Epithelial cell of prostate (primary cell): ENCODE results near the gene RADIL.

Experiments
- DNase-seq: peaks from one replicate; pipeline ENCODE4 v3.0.0-alpha.2; 2011; ENCODE audit warnings: low read depth, low spot score
- H3K27ac ChIP-seq: fragments of 450-650 bp; 2 replicates; pipeline ENCODE4 v1.5.1; 2017; ENCODE audit warnings: mild to moderate bottlenecking

The RADIL gene

DNA sequence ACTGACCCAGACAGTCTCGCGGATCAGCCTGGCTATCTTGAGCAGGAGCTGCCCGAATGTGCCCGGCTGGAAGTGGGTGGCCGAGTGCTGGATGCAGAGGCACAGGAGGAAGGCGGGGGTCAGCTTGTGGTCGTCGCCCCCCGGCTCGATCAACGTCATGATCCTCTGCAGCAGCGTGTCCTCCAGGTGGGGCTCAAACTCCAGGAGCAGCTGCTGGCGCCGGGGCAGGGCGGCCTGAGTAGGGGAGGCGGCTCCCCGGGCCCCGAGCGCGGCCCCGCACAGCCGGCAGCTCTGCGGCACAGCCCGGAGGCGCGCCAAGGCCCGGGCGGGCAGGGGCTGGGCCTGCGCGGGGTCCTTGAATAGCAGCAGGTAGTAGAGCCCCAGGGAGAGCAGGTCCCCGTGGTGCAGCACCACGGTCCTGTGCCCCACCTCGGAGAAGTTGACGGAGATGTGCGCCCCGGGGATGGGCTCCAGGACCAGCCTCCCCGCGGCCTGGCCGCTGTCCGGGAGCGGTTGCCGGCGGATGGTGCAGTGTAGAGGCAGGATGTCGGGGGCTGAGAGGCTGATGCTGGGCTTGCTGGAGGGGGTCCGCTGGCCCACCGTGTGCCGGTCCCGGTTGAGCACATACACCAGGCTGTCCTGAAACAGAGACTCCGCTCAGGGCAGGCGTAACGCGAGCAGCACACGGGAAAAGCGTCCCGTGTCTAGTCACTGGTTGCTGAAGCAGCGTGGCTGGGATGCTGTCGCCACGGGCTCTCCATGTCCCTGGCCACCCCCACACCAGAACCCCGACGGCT, 48.7 kb downstream of the RADIL start:
- no peak for DNase-seq
- H3K27ac ChIP-seq: no peak overlapping the region

DNA sequence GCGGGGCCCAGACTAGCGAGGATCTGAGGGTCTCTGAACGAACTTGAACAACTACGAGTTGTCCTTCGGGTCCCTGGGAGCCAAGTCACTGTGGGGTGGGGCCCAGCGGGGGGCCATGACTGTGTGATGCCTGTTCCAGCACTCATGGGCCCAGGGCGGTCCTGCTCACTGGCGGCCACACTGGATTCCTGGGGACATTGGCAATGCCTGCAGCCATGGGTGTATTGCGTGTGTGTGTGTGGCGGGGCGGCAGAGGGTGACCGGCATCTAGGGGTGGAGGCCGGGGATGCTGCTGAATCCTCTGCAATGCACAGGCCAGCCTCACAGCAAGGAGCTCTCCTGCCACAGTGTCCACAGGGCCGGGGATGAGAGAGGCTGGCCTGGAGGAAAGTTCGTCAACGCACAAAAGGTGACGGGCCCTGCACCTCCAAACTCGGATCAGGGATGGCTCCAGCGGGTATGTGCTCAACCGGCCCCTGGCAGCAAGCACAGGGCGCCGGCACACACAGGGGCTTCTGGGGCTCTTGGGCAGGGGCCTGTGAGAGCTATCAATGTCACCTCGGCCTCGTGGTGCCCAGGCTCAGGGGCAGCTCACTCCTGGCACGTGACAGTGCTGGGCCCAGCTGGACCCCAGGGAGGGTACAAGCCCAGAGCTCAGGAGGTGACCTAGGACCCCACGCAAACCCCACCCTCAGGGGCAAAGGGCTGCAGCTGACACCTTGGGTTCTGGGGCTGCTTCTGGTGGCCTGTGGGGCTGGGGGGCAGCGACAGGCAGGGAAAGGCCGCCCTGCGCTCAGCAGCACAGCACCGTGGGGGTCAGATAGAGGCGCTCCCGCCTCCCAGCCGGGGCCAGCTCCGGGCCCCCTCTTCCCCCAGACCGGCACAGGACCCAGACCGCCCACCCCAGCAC, 49.6 kb downstream of the RADIL start:
- DNase-seq: no peak
- no peak overlapping the region for H3K27ac ChIP-seq

DNA sequence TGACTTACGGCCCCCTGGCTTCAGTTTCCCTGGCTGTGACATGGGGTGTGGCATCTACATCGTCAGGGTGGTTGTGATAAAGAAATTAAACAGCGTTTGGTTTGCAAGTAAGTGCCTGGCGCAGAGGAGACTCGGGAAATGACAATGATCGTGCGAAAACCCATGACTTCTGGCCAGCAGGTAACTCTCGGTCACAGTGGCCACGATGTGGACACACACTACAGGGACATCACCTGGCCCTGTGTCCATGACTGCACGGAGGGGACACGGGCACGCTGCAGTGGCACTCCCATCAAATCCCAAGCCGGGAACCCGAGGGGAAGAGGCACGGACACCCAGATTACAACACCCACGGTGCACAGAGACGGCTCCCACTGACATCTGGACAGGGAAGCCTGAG, 50.3 kb downstream of the RADIL start:
- H3K27ac ChIP-seq: no peak overlapping the region
- no peak for DNase-seq

DNA sequence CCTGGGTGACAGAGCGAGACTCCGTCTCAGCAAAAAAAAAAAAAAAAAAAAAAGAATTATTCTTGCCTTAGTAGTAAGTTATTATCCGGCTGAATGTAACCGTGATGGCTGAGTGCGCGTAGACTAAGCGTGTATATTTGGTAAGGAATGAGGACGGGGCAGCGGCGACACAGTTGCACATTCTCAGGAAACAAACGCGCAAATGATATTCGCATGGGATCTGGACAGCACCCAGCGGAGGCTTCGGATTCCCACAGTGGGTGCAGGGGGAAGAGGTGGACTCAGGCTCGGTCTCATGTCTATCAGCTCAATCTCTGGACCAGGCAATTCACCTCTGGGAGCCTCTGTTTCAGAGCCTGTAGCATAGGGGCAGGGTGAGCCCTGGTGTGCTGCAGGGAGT, 50.8 kb downstream of the RADIL start:
- no peak for DNase-seq
- H3K27ac ChIP-seq: no peak overlapping the region

DNA sequence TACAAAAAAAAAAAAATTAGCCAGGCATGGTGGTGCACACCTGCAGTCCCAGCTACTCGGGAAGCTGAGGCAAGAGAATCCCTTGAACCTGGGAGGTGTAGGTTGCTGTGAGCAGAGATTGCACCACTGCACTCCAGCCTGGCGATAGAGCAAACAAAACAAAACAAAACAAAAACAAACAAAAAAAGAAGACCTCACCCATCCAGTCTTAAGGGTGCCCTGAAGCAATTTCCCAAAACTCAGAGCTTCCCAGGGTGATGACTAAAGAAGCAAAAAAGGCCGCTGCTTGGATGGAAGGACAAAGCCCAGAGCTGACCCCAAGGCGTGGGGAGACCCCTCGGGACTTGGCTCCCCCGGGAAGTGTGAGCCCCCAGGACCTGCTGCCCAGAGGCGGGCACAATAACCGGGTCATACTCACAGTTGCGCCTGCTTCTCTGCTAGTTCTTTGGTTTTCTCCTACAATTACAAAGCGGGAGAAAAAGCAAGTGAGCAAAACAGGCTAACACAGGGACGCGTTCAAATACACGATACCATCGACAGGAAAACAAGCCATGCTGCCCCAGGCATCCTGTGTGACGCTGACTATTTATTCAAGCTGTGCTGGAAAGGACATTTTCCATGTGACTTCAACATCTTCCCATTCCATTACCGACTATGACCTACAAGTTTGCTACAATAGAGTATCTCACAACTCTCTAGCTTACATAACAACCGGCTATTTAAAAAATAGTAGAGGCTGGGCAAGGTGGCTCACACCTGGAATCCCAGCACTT, 51.6 kb downstream of the RADIL start:
- no peak overlapping the region for H3K27ac ChIP-seq
- DNase-seq: no peak

DNA sequence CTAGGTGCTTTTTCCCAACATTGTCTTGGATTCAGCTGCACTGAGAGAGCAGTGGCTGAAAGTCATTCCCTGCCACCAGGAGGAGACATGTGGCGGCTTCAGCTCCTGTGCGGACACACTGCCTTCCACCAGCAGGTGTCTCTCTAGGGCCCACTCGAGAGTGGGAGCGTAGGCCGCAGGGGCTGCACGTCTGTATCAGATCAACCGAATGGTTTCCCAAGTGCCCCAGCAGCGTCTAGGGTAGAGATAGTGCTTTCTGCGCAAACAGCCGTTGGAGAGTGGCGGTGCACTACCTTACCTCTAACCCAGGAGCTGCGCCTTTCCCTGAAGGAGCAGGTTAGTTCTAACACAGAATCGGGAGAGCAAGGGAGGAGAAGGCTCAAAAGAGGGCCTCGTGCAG, 53.3 kb downstream of the RADIL start:
- DNase-seq: no peak
- no peak overlapping the region for H3K27ac ChIP-seq

DNA sequence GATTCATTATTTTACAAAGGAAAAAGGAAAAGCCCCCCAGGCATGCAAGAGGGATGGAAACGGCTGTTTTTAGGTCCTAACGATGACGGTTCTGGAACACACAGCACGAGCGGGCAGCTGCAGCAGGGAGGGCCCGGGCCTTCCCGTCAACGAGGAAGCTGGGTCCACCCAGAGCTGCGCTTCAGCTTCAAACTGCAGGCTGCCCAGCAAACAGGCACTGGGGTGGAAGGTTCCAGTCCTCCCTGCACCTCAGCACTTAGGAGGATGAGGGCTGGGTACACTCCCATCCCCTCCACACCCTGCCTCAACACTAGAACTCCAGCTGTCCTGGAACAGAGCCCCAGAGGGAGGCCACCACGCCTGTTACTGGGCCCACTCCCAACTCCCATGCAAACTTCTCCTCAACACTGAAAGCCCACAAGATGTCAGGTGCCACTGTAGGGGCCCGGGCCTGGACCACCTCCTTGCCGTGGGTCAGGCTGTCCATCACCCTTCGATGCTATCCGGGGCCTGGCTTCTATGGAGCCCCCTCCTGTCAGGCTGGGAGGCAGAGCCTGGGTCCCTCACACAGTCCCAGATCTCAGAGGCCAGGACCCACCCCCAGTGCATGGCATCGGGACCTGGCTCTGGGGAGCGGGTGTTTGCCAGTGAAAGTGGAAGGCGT, 54.7 kb downstream of the RADIL start:
- H3K27ac ChIP-seq: no peak overlapping the region
- DNase-seq: no peak

DNA sequence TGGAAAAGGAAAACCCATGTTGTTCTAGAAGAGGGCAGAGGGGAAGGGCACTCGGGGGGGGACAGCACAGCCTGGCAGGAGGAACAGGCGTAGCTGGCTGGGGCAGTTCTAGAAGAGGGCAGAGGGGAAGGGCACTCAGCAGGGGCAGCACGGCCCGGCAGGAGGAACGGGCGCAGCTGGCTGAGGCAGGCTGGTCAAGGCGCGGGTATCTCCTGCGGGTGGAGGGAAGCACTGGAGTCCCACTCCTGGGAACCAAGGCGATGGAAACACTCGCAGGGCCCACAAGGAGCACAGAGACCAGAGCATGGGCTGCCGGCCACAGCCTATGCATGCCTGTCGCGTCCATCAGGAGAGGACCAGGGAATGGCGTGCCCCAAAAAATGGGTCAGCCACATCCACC, 58.4 kb downstream of the RADIL start:
- DNase-seq: no peak
- no peak overlapping the region for H3K27ac ChIP-seq

DNA sequence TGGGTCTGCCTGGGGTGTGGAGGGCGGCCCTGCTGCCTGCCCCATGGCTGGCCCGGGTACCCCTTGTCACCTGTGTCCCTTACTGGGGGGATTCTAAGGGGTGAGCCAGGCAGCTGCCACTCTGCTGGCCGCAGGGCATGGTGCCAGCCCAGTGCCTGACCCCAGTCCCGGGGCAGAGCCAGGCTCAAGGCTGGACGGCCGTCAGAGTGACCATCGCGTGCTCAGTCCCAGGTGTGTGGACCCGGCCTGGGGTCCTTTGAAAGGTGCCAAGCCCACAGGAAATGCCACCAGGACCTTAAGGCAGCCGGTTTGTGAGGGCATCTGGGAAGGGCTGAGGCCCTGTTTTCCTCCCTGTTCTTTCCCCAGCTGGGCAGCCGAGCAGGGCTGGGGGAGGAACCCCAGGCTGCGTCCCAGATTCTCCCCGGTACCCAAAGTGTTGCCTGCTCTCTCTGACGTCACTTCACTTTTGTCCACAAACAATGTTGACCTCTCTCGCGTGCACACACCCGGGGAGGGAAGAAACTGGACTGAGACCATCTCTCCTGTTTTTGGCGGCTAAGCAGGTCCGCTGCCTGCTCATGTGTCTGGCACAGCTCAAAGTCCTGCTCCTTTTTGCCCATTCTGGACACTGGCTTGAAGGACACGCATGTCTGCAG, 59.3 kb downstream of the RADIL start:
- DNase-seq: no peak
- H3K27ac ChIP-seq: no peak overlapping the region

DNA sequence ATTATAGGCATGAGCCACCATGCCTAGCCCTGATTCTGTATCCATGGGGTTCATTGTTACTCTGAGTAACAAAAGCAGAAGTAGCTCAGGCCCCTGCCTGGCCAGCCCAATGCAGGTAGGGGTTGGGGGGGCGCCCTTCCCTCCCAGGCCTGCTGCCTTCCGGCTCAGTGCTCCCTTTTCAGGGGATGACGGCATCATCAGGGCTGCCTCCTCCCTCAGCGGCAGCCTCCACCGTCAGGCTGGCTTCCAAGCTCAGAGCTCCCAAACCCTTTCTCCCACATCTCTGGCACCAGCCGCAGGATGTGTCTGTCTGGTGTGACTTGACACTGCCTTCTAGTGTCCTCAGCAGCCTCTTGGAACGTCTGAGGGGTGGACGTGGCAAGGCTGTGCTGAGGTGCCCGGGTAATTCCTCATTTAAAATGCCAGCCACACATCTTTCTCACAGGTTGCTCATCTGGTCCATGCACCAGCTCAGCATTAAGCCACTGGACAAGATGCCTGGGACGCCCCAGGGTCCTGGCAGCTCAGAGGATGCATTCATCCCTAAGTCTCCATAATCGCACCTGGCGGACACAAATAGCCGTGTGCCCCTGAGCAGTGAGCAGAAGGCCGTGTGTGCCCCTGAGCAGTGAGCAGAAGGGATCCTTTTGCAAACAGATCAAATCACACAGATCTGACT, 59.9 kb downstream of the RADIL start:
- H3K27ac ChIP-seq: no peak overlapping the region
- DNase-seq: no peak

DNA sequence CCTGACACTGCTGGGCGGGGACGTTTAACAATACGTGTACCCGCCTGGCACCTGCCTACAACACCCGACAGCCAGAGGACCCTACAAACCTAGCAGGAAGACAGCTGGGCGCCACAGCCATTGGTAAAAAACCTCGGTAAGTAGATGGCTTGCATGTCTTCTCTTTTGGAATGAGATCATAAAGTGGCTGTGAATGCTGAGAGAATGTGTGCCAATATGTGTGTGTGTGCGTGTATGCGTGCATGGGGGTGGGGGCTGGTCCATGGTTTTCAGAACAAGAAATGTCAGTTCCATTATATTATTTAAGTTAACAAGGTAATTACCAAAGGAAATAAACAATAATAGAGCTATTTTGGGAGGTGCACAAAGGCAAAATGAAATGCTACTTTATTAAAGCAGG, 60.8 kb downstream of the RADIL start:
- H3K27ac ChIP-seq: no peak overlapping the region
- no peak for DNase-seq

DNA sequence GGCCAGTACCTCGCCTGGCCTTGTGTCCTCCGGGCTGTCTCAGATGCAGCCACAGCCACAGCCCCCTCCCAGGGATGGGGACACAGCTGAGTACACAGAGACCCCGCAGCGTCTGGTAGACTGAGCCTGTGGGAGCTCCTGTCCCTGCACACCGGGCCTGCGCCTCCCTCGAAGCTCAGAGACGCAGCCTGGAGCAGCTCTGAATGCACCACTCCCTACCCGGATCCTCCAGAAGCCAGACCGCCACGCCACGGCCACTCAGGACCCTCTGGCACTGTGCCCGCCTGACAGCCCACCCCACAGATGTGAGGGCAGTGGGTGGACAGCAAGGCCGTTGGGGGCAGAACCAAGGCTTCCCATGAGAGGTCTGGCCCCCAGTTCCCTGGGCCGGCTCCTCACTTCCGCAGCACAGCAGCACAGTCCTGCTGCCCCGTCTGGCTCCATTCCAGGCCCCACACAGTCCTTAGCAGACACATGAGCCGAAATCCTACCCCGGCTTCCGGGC, 62.5 kb downstream of the RADIL start:
- no peak overlapping the region for H3K27ac ChIP-seq
- DNase-seq: no peak

DNA sequence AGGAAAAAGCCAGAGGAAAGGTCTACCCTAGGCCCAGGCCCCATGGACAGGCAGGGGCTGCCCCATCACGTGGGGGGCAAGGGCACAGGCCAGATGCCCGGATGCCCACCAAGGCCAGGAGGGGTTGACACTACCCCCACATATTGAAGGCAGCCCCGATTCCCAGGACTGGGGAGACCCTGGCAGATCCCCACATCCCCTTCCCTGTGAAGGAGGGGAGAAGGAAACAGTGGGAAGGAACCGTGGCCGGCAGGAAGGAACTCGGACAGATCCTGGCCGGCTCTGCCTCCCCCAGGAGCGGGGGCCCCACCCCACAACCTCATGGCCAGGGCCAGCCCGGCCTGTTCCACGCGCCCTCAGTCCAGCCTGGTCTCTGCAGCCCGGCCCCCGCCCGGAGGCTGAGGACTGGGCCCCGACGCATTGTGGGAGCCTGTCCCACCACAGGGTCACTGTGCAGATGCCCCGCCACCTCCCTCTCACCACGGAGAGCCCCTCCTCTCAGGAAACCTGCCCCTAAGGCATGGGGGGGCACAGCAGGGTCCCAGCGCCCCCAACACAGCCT, 63.0 kb downstream of the RADIL start:
- H3K27ac ChIP-seq: no peak overlapping the region
- no peak for DNase-seq

DNA sequence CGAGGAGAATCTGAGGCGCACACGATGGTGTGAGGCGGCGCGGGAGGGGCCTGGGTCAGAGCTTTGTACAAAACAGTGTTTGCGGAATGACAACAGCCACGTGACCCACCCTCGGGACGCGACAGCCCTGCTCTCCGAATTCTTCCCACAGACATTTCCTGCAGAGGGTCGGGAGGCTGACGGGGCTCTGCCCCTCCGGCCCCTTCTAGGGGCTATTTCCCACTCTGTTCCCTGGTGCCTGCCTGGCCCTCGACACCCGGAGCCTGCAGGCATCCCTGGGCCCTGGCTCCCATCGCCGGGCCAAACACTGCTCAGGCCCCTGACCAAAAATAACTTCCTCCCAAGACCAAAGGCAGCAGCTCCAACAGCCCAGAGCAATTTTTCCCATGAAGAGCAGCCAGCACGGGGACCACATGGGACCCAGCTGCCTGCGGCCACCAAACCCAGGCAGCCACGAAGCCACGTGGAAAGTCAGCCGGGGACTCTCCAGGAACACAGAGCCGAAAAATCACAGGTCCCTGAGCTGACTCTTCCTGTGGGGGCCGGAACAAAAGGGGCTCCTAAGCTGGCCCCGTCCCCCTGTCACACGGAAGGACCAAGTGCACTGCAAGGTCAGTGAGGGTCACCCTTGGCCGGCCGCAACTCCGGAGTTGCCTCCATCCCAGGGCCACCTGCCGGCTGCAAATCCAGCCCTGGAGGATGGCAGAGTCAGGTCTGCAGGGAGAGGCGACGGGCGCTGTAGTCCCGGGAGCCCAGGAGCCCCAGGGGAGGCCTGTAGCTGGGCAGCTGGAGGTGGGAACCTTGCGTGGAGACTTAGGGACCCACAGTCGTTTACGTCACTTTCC, 63.7 kb downstream of the RADIL start:
- H3K27ac ChIP-seq: no peak overlapping the region
- DNase-seq: no peak

DNA sequence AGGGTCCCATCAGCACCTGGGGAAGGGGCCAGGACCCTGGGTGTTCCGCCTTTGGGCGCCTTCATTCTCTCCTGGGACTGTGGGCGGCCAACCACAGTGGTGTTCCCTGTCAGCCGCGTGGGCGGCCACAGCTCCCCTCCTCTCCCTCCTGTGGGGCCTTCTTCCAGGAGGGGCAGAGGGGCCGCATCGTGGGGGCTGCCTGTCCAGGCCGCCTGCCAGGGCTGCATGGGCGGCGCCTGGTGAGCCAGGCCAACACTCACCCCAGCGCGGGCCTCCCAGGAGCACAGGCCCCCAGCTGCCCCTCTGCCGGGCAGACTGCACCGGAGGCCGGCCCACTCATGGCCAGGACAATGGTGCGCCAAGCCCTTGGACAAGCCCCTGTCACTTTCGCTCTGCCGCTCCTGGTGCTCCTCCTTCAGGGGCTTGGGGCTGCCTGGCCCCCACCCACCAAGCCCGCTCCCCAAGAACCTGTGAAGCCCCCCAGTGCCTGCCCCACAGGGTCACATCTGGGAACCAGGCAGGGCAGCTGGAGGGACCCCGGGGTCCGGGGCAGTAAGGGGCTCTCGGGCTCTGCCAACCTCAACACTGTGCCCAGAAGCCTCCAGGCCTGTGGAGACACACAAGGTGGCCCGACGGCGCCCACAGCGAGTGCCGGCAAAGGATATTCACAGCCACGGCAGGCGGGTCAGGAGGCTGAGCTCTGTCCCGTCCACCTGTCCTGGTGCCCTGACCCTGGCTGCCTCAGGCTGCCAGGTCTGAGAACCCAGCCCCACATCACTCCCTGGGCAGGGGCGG, 65.3 kb downstream of the RADIL start:
- no peak for DNase-seq
- no peak overlapping the region for H3K27ac ChIP-seq

DNA sequence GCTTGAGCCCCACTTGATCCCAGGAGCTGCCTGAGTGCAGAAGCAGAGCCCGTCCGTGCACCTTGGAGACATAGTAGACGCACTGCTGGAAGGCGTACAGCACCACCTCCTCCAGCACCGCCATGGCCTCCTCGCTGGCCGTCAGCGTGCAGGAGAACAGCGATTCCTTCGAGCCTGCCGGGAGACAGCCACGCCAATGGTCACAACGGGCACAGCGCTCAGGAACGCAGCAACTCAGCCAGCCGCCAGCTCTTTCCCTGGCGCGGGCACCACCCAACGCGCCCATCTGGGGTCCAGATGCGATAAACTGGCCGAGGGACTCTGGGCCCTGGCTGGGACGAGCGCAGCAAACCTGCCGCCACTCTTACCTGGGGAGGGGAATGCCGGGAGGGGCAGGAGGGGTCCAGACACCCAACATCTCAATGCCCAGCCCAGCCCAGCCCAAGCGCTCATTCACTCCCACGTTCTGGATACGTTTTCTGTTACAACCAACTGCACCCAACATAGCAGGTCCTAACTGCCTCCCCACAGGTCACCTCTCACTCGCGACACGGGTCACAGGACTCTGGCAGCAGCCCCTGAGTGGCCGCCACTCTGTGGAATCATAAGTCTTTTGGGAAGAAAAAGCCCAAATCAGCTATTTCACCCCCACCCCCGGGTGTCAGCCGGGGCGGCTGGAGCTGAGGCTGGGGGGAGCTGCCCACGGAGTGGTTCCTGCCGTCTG, 66.2 kb downstream of the RADIL start:
- no peak for DNase-seq
- no peak overlapping the region for H3K27ac ChIP-seq
